ENCODE measurements around the gene LAMTOR2.

DNA sequence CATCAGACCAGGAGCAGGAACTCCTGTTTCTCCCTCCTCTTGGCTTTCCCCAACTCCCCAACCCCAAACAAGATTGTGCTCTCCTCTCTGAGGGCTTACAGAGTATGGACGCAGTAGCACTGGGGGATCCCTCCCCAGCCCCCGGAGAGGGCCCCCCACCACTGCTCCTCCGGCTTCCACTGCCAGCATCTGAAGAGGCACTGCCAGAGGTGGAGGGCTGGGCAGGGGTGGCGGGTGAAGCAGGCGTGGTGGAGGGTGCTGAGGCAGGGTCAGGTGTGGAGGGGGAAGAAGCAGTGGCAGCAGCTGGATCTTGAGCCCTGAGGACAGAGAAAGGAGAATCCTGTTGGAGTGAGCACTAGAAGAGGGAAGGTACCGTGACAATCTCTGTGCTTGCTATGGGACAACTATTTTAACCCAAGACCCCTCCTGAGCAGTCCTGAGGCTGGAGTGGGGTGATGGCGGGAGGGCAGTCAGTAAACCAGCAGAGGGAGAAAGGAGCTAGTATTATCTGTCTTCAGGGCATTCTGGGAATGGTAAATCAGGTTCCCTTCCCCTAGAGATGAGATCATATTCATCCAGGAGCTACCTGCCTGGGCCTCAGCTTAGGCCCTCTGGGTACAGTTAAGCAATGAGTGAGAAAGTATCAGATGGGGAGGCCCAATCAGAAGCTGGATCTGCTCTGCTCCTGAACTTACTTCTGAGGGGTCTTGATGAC, 3.4 kb upstream of the LAMTOR2 start:
- TF ChIP-seq, protein P1, sequence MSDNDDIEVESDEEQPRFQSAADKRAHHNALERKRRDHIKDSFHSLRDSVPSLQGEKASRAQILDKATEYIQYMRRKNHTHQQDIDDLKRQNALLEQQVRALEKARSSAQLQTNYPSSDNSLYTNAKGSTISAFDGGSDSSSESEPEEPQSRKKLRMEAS (IDR thresholded peaks at IDR 0.05), result no peak
- no peak for TF ChIP-seq POLR2A (IDR thresholded peaks at IDR 0.05; ENCODE audit: borderline replicate concordance, extremely low read depth, insufficient read depth, insufficient read length)

Data from HCT116 (cell line).